SK-N-SH treated with all-trans-retinoic acid at 6 μM for 48 hours (cell line): ENCODE measurements around the gene ZNF891.

Source experiments
- ATAC-seq: fragments of 200-7000 bp; cut with Tn5 transposase; 3 replicates; pipeline ENCODE4 v1.9.1; 2020; ENCODE audit warnings: mild to moderate bottlenecking, moderate library complexity
- CSRNP3 ChIP-seq: fragments of 250-450 bp; sonication (Bioruptor Pico); IDR thresholded peaks from 2 replicates; pipeline ENCODE4 v1.5.1; 2021; ENCODE audit warnings: mild to moderate bottlenecking, moderate library complexity
- ESRRG ChIP-seq: fragments of 250-450 bp; sonication (Bioruptor Pico); IDR thresholded peaks from 2 replicates; pipeline ENCODE4 v1.6.1; 2021; ENCODE audit warnings: mild to moderate bottlenecking
- GLIS3 ChIP-seq: fragments of 250-450 bp; sonication (Bioruptor Pico); IDR thresholded peaks from 2 replicates; pipeline ENCODE4 v1.5.0; 2020; ENCODE audit warnings: mild to moderate bottlenecking, moderate library complexity
- ISL1 ChIP-seq: fragments of 250-450 bp; sonication (Bioruptor Pico); IDR thresholded peaks from 2 replicates; pipeline ENCODE4 v2.1.2; 2022; ENCODE audit warnings: mild to moderate bottlenecking, moderate library complexity
- POU6F1 ChIP-seq: fragments of 250-450 bp; sonication (Bioruptor Pico); IDR thresholded peaks from 2 replicates; pipeline ENCODE4 v1.8.0; 2021; ENCODE audit warnings: low read depth, mild to moderate bottlenecking, moderate library complexity, borderline replicate concordance
- PPARA ChIP-seq: fragments of 250-450 bp; sonication (Bioruptor Pico); IDR thresholded peaks from 2 replicates; pipeline ENCODE4 v1.5.0; 2020; ENCODE audit warnings: mild to moderate bottlenecking, borderline replicate concordance
- RARB ChIP-seq: fragments of 250-450 bp; sonication (Bioruptor Pico); IDR thresholded peaks from 2 replicates; pipeline ENCODE4 v1.8.0; 2021; ENCODE audit warnings: mild to moderate bottlenecking, moderate library complexity
- SNAI2 ChIP-seq: fragments of 250-450 bp; sonication (Bioruptor Pico); IDR thresholded peaks from 2 replicates; pipeline ENCODE4 v1.5.0; 2020; ENCODE audit warnings: mild to moderate bottlenecking, moderate library complexity
- TOX ChIP-seq: fragments of 250-450 bp; sonication (Bioruptor Pico); IDR thresholded peaks from 2 replicates; pipeline ENCODE4 v1.8.0; 2021; ENCODE audit warnings: mild to moderate bottlenecking, moderate library complexity, borderline replicate concordance
- ZFP30 ChIP-seq: fragments of 450-650 bp; formaldehyde crosslinking; IDR thresholded peaks from 2 replicates; pipeline ENCODE4 v1.5.0; 2022; ENCODE audit warnings: mild to moderate bottlenecking, moderate library complexity
- ZNF565 ChIP-seq: fragments of 450-650 bp; formaldehyde crosslinking; conservative IDR thresholded peaks from 2 replicates; pipeline ENCODE4 v1.5.0; 2020; ENCODE audit warnings: low read depth, mild to moderate bottlenecking, moderate library complexity
- ZNF70 ChIP-seq: fragments of 450-650 bp; formaldehyde crosslinking; IDR thresholded peaks from 2 replicates; pipeline ENCODE4 v1.5.0; 2020; ENCODE audit warnings: mild to moderate bottlenecking, moderate library complexity
- ZNF8 ChIP-seq: fragments of 450-650 bp; formaldehyde crosslinking; IDR thresholded peaks from 2 replicates; pipeline ENCODE4 v1.5.0; 2020; ENCODE audit warnings: mild to moderate bottlenecking, moderate library complexity
- TF ChIP-seq, protein P1 (sequence below): fragments of 250-450 bp; sonication (Bioruptor Pico); IDR thresholded peaks from 2 replicates; pipeline ENCODE4 v1.5.0; 2020; ENCODE audit warnings: mild to moderate bottlenecking, moderate library complexity

Gene ZNF891

GRCh38 chr12:133080026-133080367 is 50.1 kb downstream of the ZNF891 start:
- ATAC-seq, result peak; percentile 92
- TF ChIP-seq, protein P1, sequence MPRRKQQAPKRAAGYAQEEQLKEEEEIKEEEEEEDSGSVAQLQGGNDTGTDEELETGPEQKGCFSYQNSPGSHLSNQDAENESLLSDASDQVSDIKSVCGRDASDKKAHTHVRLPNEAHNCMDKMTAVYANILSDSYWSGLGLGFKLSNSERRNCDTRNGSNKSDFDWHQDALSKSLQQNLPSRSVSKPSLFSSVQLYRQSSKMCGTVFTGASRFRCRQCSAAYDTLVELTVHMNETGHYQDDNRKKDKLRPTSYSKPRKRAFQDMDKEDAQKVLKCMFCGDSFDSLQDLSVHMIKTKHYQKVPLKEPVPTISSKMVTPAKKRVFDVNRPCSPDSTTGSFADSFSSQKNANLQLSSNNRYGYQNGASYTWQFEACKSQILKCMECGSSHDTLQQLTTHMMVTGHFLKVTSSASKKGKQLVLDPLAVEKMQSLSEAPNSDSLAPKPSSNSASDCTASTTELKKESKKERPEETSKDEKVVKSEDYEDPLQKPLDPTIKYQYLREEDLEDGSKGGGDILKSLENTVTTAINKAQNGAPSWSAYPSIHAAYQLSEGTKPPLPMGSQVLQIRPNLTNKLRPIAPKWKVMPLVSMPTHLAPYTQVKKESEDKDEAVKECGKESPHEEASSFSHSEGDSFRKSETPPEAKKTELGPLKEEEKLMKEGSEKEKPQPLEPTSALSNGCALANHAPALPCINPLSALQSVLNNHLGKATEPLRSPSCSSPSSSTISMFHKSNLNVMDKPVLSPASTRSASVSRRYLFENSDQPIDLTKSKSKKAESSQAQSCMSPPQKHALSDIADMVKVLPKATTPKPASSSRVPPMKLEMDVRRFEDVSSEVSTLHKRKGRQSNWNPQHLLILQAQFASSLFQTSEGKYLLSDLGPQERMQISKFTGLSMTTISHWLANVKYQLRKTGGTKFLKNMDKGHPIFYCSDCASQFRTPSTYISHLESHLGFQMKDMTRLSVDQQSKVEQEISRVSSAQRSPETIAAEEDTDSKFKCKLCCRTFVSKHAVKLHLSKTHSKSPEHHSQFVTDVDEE (CRISPR knock-in tag), result peak; percentile 36; the same call in 1 of the 2 replicates
- no peak for TF ChIP-seq PPARA (CRISPR knock-in tag)

- ATAC-seq, result no peak
- TF ChIP-seq ZFP30 (CRISPR knock-in tag) (no peak), TOX (CRISPR knock-in tag) (no peak), GLIS3 (no peak)
These were observed 56.2 kb downstream of the ZNF891 start for GRCh38 chr12:133073836-133074235.

DNA sequence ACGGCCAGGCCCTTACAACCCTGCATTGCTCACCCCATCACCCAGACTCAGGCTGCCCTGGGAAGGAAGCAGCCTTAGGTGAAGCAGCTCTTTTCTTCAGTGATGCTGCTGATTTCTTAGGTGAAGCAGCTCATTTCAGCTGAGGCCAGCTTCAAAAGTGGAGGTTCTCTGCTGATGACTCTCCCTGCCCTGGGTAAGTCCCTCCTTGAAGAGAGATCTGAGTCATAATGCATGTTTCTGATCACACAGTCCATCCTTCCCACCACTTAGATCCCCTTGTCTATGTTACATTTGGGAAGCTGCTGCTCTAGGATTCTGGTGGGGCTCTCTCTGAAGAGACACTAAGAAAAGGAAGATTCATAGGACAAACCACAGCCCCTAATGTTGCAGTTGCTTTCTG is 66.5 kb downstream of the ZNF891 start:
- ATAC-seq, result no peak
- TF ChIP-seq POU6F1 (CRISPR knock-in tag) (no peak), GLIS3 (no peak), ESRRG (no peak), ZNF8 (CRISPR knock-in tag) (no peak), RARB (CRISPR knock-in tag) (no peak), ZFP30 (CRISPR knock-in tag) (no peak), SNAI2 (no peak), ZNF70 (no peak), PPARA (CRISPR knock-in tag) (no peak), CSRNP3 (CRISPR knock-in tag) (no peak), ISL1 (CRISPR knock-in tag) (no peak)
- TF ChIP-seq, protein P1 (CRISPR knock-in tag), result no peak

GRCh38 chr12:133061954-133062353 is 68.1 kb downstream of the ZNF891 start:
- no peak for ATAC-seq
- TF ChIP-seq RARB (CRISPR knock-in tag) (no peak), ZNF565 (CRISPR knock-in tag) (no peak), CSRNP3 (CRISPR knock-in tag) (no peak), TOX (CRISPR knock-in tag) (no peak)
